Uterus (tissue), 4 donors: ENCODE results near the gene AMACR. TPM values are rescaled to one million over a fixed set of nuclear protein-coding genes. Genes with fewer than 3 reads are reported as not detected.
"Not testable (repeated sequence)": the region's sequence is repeated elsewhere in the genome, so short reads cannot be mapped to it uniquely, and the experiment has no call there.

Experiments used
- DNase-seq, 2 donors: peaks; one replicate each; pipeline ENCODE4 v3.0.0-alpha.2; 2019 to 2020
- H3K27ac ChIP-seq, 2 donors: fragments of 200-600 bp; sonication (generic); 1 replicate in 1 of 2; 2 replicates in 1 of 2; pipeline ENCODE4 v1.5.1; 2016 to 2018
- H3K27me3 ChIP-seq, 2 donors: fragments of 200-600 bp; sonication (generic); one replicate each; pipeline ENCODE4 v1.5.1; 2018 to 2019; ENCODE audit warnings: control low read depth in 1 of 2
- H3K36me3 ChIP-seq, 2 donors: fragments of 200-600 bp; sonication (generic); one replicate each; pipeline ENCODE4 v1.5.1; 2019; ENCODE audit warnings: control low read depth in 1 of 2
- H3K4me1 ChIP-seq, 2 donors: fragments of 200-600 bp; sonication (generic); one replicate each; pipeline ENCODE4 v1.5.1; 2018 to 2019; ENCODE audit warnings: control low read depth in 1 of 2
- H3K4me3 ChIP-seq, 2 donors: fragments of 200-600 bp; sonication (generic); 1 replicate in 1 of 2; 2 replicates in 1 of 2; pipeline ENCODE4 v1.5.1; 2018 to 2019; ENCODE audit warnings: mild to moderate bottlenecking in 1 of 2
- H3K9me3 ChIP-seq, 2 donors: fragments of 200-600 bp; sonication (generic); one replicate each; pipeline ENCODE4 v1.5.1; 2019; ENCODE audit warnings: control low read depth in 1 of 2
- CTCF ChIP-seq, 4 experiments: fragments of 200-600 bp in 2 of 4; fragments of 450-650 bp in 2 of 4; sonication (generic) in 2 of 4; IDR thresholded peaks; one replicate each; pipeline ENCODE4 v1.5.1; 2016 to 2019; ENCODE audit warnings: antibody characterized with exemption in 4 of 4, mild to moderate bottlenecking in 2 of 4, moderate library complexity in 1 of 4
- POLR2A ChIP-seq, 2 donors: fragments of 450-650 bp; IDR thresholded peaks; one replicate each; pipeline ENCODE4 v1.6.1; 2016; ENCODE audit warnings: antibody characterized with exemption in 2 of 2, mild to moderate bottlenecking in 1 of 2, moderate library complexity in 1 of 2
- intact Hi-C: fragments of 100-400 bp; cut with DNase I; formaldehyde crosslinking; loops from one replicate; pipeline ENCODE4 v1.15.1; 2023; ENCODE audit warnings: low total_unique reads
- total RNA-seq, 4 donors: library from RNA; depleted of rRNA in 3 of 4; stranded (reverse); fragments of >200 nt in 3 of 4; gene quantifications; one replicate each; pipeline versions ENCODE4 v1.1.0 to v1.2.4, GENCODE V29; 2014 to 2023
- donor health status: DM: yes; HTN: yes; CAD: no.

The AMACR gene
- total RNA-seq, 4 donors from 2014 or later = 7.9 to 14.9 (median 9.0) TPM

- Histone ChIP-seq H3K4me1 (no peaks in the 10 kb centered on the region), H3K27me3 (no peaks in the 10 kb centered on the region), H3K4me3 (no peak overlapping the region), H3K27ac (no peak overlapping the region), H3K9me3 (no peaks in the 10 kb centered on the region), H3K36me3 (no peaks in the 10 kb centered on the region)
- intact Hi-C loops = no loop called here
- DNase-seq = no peak
- TF ChIP-seq POLR2A (IDR thresholded peaks at IDR 0.05) (no peak), CTCF (IDR thresholded peaks at IDR 0.05) (no peak)
Measured at GRCh38 chr5:34014626-34015025, 6.8 kb upstream of the AMACR start.

DNA sequence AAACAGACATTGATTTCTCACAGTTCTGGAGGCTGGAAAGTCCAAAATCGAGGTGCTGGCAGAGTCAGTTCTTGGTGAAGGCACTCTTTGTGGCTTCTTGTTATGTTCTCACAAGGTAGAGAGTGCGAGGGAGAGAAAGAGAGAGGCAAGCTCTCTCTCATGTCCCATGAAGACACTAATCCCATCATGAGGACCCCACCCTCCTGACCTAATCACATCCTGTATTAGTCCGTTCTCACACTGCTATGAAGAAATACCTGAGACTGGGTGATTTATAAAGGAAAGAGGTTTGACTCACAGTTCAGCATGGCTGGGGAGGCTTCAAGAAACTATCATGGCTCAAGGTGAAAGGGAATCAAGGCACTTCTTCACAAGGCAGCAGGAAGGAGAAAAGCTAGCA, 5.7 kb upstream of the AMACR start:
- no peak overlapping the region for H3K4me3 ChIP-seq
- H3K4me1 ChIP-seq = no peaks in the 10 kb centered on the region
- no peak for TF ChIP-seq CTCF (IDR thresholded peaks at IDR 0.05)
- TF ChIP-seq POLR2A (IDR thresholded peaks at IDR 0.05) = no peak
- intact Hi-C loops = no loop called here
- no peaks in the 10 kb centered on the region for H3K9me3 ChIP-seq
- no peak overlapping the region for H3K27ac ChIP-seq
- H3K36me3 ChIP-seq = no peaks in the 10 kb centered on the region
- no peaks in the 10 kb centered on the region for H3K27me3 ChIP-seq
- no peak for DNase-seq

- no peak for DNase-seq
- intact Hi-C loops = no loop called here
Measured at GRCh38 chr5:34012791-34013190, 4.9 kb upstream of the AMACR start.

GRCh38 chr5:34011536-34011935, 3.7 kb upstream of the AMACR start:
- no peak for DNase-seq
- Histone ChIP-seq H3K27ac (no peak overlapping the region), H3K4me1 (peaks cover 0 to 4% of the 10 kb centered on the region in 2 donors), H3K4me3 (no peak overlapping the region), H3K36me3 (no peaks in the 10 kb centered on the region), H3K9me3 (no peaks in the 10 kb centered on the region), H3K27me3 (no peaks in the 10 kb centered on the region)
- TF ChIP-seq CTCF (IDR thresholded peaks at IDR 0.05) (no peak), POLR2A (IDR thresholded peaks at IDR 0.05) (no peak)
- intact Hi-C loops = no loop called here

More at GRCh38 chr5:34012791-34013190, 4.9 kb upstream of the AMACR start:
- TF ChIP-seq POLR2A (IDR thresholded peaks at IDR 0.05) = no peak
- Histone ChIP-seq H3K36me3 (no peaks in the 10 kb centered on the region), H3K4me1 (no peaks in the 10 kb centered on the region), H3K27ac (no peak overlapping the region), H3K4me3 (no peak overlapping the region), H3K27me3 (no peaks in the 10 kb centered on the region), H3K9me3 (no peaks in the 10 kb centered on the region)

- H3K9me3 ChIP-seq, H3K4me3 ChIP-seq, H3K4me1 ChIP-seq, intact Hi-C loops, DNase-seq, H3K36me3 ChIP-seq, H3K27ac ChIP-seq, H3K27me3 ChIP-seq: not testable (repeated sequence)
Measured at GRCh38 chr5:34010146-34010545, 2.3 kb upstream of the AMACR start.

GRCh38 chr5:34009610-34010009, 1.8 kb upstream of the AMACR start:
- H3K4me3 ChIP-seq = no peak overlapping the region
- intact Hi-C loops = no loop called here
- TF ChIP-seq POLR2A (IDR thresholded peaks at IDR 0.05) = no peak
- no peak for TF ChIP-seq CTCF (IDR thresholded peaks at IDR 0.05)
- peaks cover 0 to 8% of the 10 kb centered on the region in 2 donors for H3K4me1 ChIP-seq
- H3K9me3 ChIP-seq = no peaks in the 10 kb centered on the region
- no peaks in the 10 kb centered on the region for H3K36me3 ChIP-seq
- no peak for DNase-seq
- H3K27me3 ChIP-seq = no peaks in the 10 kb centered on the region
- no peak overlapping the region for H3K27ac ChIP-seq
